Trophoblast cell (in vitro differentiated cells and primary cell): ENCODE measurements around the gene TRAPPC12.
"Not testable (repeated sequence)": the region's sequence is repeated elsewhere in the genome, so short reads cannot be mapped to it uniquely, and the experiment has no call there.

Experiments
- DNase-seq, 2 donors: peaks; one replicate each; pipeline ENCODE4 v3.0.0-alpha.2; 2016
- H2AFZ ChIP-seq: 2 replicates; pipeline ENCODE4 v1.6.1; 2013; ENCODE audit warnings: low read length, moderate library complexity, mild to moderate bottlenecking; ENCODE audit not compliant: insufficient read depth, poor library complexity
- H2AK5ac ChIP-seq: 2 replicates; pipeline ENCODE4 v1.6.1; 2013; ENCODE audit warnings: mild to moderate bottlenecking, low read length
- H2BK120ac ChIP-seq: 2 replicates; pipeline ENCODE4 v1.6.1; 2013; ENCODE audit warnings: low read length, mild to moderate bottlenecking, moderate library complexity; ENCODE audit not compliant: insufficient read depth, poor library complexity
- H2BK12ac ChIP-seq: 2 replicates; pipeline ENCODE4 v1.6.1; 2013; ENCODE audit warnings: mild to moderate bottlenecking, low read length, moderate library complexity
- H2BK5ac ChIP-seq: 2 replicates; pipeline ENCODE4 v1.6.1; 2013; ENCODE audit warnings: low read length, low read depth, moderate library complexity, mild to moderate bottlenecking; ENCODE audit not compliant: poor library complexity
- H3K14ac ChIP-seq: 2 replicates; pipeline ENCODE4 v1.6.1; 2013; ENCODE audit warnings: mild to moderate bottlenecking, low read length
- H3K18ac ChIP-seq: 2 replicates; pipeline ENCODE4 v1.6.1; 2013; ENCODE audit warnings: mild to moderate bottlenecking, low read length
- H3K23ac ChIP-seq: 2 replicates; pipeline ENCODE4 v1.6.1; 2013; ENCODE audit warnings: low read length
- H3K27ac ChIP-seq: 2 replicates; pipeline ENCODE4 v1.5.1; 2013; ENCODE audit warnings: low read depth, mild to moderate bottlenecking, inconsistent platforms, low read length, moderate library complexity
- H3K27me3 ChIP-seq: 2 replicates; pipeline ENCODE4 v1.6.1; 2013; ENCODE audit warnings: inconsistent platforms, mild to moderate bottlenecking, low read length, moderate library complexity; ENCODE audit not compliant: insufficient read depth
- H3K36me3 ChIP-seq, 2 experiments: 1 replicate in 1 of 2; 2 replicates in 1 of 2; pipeline ENCODE4 v1.6.1; 2013; ENCODE audit warnings: low read length in 2 of 2, mild to moderate bottlenecking in 2 of 2, moderate library complexity in 1 of 2; ENCODE audit not compliant: insufficient read depth in 2 of 2, control insufficient read depth in 1 of 2
- H3K4ac ChIP-seq: 2 replicates; pipeline ENCODE4 v1.6.1; 2013; ENCODE audit warnings: low read depth, mild to moderate bottlenecking, low read length, moderate library complexity
- H3K4me1 ChIP-seq, 2 experiments: 1 replicate in 1 of 2; 2 replicates in 1 of 2; pipeline ENCODE4 v1.6.1; 2013; ENCODE audit warnings: low read length in 2 of 2, mild to moderate bottlenecking in 2 of 2, moderate library complexity in 1 of 2; ENCODE audit not compliant: insufficient read depth in 2 of 2, control insufficient read depth in 1 of 2
- H3K4me2 ChIP-seq: 2 replicates; pipeline ENCODE4 v1.6.1; 2013; ENCODE audit warnings: inconsistent platforms, mild to moderate bottlenecking, low read length, moderate library complexity
- H3K4me3 ChIP-seq: 2 replicates; pipeline ENCODE4 v1.5.1; 2013; ENCODE audit warnings: mild to moderate bottlenecking, low read depth, low read length, inconsistent platforms
- H3K79me1 ChIP-seq: one replicate; pipeline ENCODE4 v1.6.1; 2013; ENCODE audit warnings: low read length
- H3K79me2 ChIP-seq: 2 replicates; pipeline ENCODE4 v1.6.1; 2013; ENCODE audit warnings: low read length, mild to moderate bottlenecking; ENCODE audit not compliant: control insufficient read depth, insufficient read depth, poor library complexity
- H3K9ac ChIP-seq: 2 replicates; pipeline ENCODE4 v1.6.1; 2013; ENCODE audit warnings: mild to moderate bottlenecking, low read length
- H3K9me3 ChIP-seq: 2 replicates; pipeline ENCODE4 v1.6.1; 2013; ENCODE audit warnings: low read depth, mild to moderate bottlenecking, control low read depth, inconsistent platforms, low read length; ENCODE audit not compliant: insufficient read depth
- H4K12ac ChIP-seq: 2 replicates; pipeline ENCODE4 v1.6.1; 2013; ENCODE audit warnings: low read depth, mild to moderate bottlenecking, low read length, moderate library complexity
- H4K8ac ChIP-seq: 2 replicates; pipeline ENCODE4 v1.6.1; 2013; ENCODE audit warnings: low read depth, mild to moderate bottlenecking, low read length, moderate library complexity
- H4K91ac ChIP-seq: one replicate; pipeline ENCODE4 v1.6.1; 2013; ENCODE audit warnings: low read depth, mild to moderate bottlenecking, low read length, moderate library complexity
- WGBS: extraction: QIAGEN DNeasy Blood & Tissue Kit; methylation state at CpG from one replicate; pipeline ENCODE4 v1.1.7; 2013; ENCODE audit warnings: missing lambda C conversion rate; ENCODE audit not compliant: insufficient read length, insufficient coverage; ENCODE audit errors: extremely low coverage; 5-methylcytosine and 5-hydroxymethylcytosine counted together

TRAPPC12 gene

DNA sequence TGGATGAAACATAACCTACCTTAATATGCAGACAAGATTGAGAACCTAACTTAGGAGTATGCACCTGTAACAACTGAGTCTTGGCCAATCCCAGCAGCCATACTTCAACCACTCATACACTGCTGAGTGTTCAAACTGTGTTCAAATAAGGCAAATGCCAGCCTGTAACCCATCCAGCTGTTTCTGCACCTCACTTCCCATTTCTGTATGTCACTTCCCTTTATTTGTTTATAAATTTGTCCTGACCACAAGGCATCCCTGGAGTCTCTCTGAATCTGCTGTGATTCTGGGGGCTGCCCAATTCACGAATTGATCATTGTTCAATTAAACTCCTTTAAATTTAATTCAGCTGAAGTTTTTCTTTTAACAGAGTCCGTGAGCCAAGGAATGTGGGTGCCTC, 22.0 kb upstream of the TRAPPC12 start:
- H2AFZ ChIP-seq, H3K27ac ChIP-seq, H2AK5ac ChIP-seq, H3K9me3 ChIP-seq, H4K91ac ChIP-seq, H3K23ac ChIP-seq, H3K4me1 ChIP-seq, H3K79me1 ChIP-seq, H4K12ac ChIP-seq, H2BK12ac ChIP-seq, H3K79me2 ChIP-seq, H2BK5ac ChIP-seq, H2BK120ac ChIP-seq, DNase-seq, H3K4me3 ChIP-seq, H3K36me3 ChIP-seq, H3K4me2 ChIP-seq, H4K8ac ChIP-seq, H3K27me3 ChIP-seq, H3K4ac ChIP-seq, H3K14ac ChIP-seq, H3K9ac ChIP-seq, H3K18ac ChIP-seq: not testable (repeated sequence)
- no CpG with 5 or more reads among the region's 2 CpGs for WGBS

DNA sequence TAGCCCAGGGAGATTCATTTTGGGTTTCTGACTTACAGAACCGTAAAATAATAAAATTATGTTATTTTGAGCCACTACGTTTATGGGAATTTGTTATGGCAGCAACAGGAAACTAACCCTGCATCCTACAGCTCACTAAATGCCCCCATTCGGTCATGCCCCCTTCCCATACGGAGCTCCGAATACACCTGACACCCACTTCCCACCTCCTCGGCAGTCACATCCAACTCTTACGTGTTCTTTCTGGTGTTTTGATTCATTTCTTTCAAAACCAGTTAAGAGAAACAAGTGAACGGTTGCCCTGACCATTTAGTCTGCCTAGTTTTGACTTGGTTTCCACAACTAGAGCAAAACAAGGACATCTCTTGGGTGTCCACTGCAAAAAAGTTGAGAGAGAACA, 21.6 kb upstream of the TRAPPC12 start:
- H3K36me3 ChIP-seq: peaks cover 3 to 4% of the 10 kb centered on the region in 2 experiments
- no peak overlapping the region for H3K18ac ChIP-seq
- no peaks in the 10 kb centered on the region for H3K79me2 ChIP-seq
- H4K91ac ChIP-seq: no peak overlapping the region
- no peak overlapping the region for H3K14ac ChIP-seq
- H3K79me1 ChIP-seq: no peaks in the 10 kb centered on the region
- no peak overlapping the region for H2AFZ ChIP-seq
- no peak overlapping the region for H2BK120ac ChIP-seq
- H3K9ac ChIP-seq: no peak overlapping the region
- no peak overlapping the region for H2BK5ac ChIP-seq
- H4K12ac ChIP-seq: no peak overlapping the region
- no peaks in the 10 kb centered on the region for H3K27me3 ChIP-seq
- no peak overlapping the region for H3K4me2 ChIP-seq
- no peak overlapping the region for H3K4me3 ChIP-seq
- no peak for DNase-seq
- H2BK12ac ChIP-seq: no peak overlapping the region
- no peaks in the 10 kb centered on the region for H3K4me1 ChIP-seq
- no peak overlapping the region for H4K8ac ChIP-seq
- no peaks in the 10 kb centered on the region for H3K9me3 ChIP-seq
- H3K4ac ChIP-seq: no peak overlapping the region
- no peak overlapping the region for H3K27ac ChIP-seq
- WGBS: no CpG with 5 or more reads among the region's 8 CpGs
- H3K23ac ChIP-seq: no peak overlapping the region
- H2AK5ac ChIP-seq: no peak overlapping the region

- Histone ChIP-seq H3K18ac (peak overlapping the region; percentile 40), H3K4me1 (no peaks in the 10 kb centered on the region), H3K79me2 (no peaks in the 10 kb centered on the region), H3K14ac (no peak overlapping the region), H3K4me2 (no peak overlapping the region), H4K8ac (no peak overlapping the region), H2AFZ (no peak overlapping the region), H3K27ac (no peak overlapping the region), H2BK5ac (no peak overlapping the region), H3K79me1 (no peaks in the 10 kb centered on the region), H2BK12ac (no peak overlapping the region), H3K23ac (no peak overlapping the region), H2AK5ac (no peak overlapping the region), H4K12ac (no peak overlapping the region), H3K9me3 (no peaks in the 10 kb centered on the region), H3K4ac (no peak overlapping the region), H3K36me3 (no peaks in the 10 kb centered on the region), H2BK120ac (no peak overlapping the region), H3K9ac (no peak overlapping the region), H4K91ac (no peak overlapping the region), H3K4me3 (no peak overlapping the region), H3K27me3 (no peaks in the 10 kb centered on the region)
- WGBS: no CpG with 5 or more reads among the region's 17 CpGs
- no peak for DNase-seq
Measured at GRCh38 chr2:3361518-3362389, 17.7 kb upstream of the TRAPPC12 start.

DNA sequence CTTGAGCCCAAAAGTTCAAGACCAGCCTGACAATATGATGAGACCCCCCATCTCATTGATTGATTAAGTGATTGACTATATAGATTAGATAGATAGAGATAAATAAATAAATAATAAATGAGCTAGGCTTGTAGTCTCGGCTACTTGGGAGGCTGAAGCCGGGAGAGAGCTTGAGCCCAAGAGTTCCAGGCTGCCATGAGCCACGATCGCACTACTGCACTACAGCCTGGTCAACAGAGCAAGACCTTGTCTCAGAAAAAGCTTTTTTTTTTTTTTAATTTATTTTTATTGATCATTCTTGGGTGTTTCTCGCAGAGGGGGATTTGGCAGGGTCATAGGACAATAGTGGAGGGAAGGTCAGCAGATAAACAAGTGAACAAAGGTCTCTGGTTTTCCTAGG, 14.3 kb upstream of the TRAPPC12 start:
- Histone ChIP-seq H3K23ac (no peak overlapping the region), H3K4me3 (no peak overlapping the region), H4K12ac (no peak overlapping the region), H2BK5ac (no peak overlapping the region), H3K4me1 (no peaks in the 10 kb centered on the region), H3K4me2 (no peak overlapping the region), H2BK120ac (no peak overlapping the region), H4K91ac (no peak overlapping the region), H4K8ac (no peak overlapping the region), H3K14ac (no peak overlapping the region), H3K4ac (no peak overlapping the region), H3K18ac (no peak overlapping the region), H2AFZ (no peak overlapping the region), H3K9me3 (peaks cover 2% of the 10 kb centered on the region), H3K79me2 (no peaks in the 10 kb centered on the region), H3K27me3 (no peaks in the 10 kb centered on the region), H3K79me1 (no peaks in the 10 kb centered on the region), H3K27ac (no peak overlapping the region), H2AK5ac (no peak overlapping the region), H2BK12ac (no peak overlapping the region), H3K36me3 (no peaks in the 10 kb centered on the region), H3K9ac (no peak overlapping the region)
- DNase-seq: no peak
- no CpG with 5 or more reads among the region's 5 CpGs for WGBS
